GM12873 (cell line): ENCODE data around the gene SH3RF3.

Experiments
- CTCF ChIP-seq: IDR thresholded peaks from 2 replicates; pipeline ENCODE4 v1.5.1; 2012; ENCODE audit warnings: low read depth, mild to moderate bottlenecking, moderate library complexity, low read length, control low read depth; ENCODE audit not compliant: insufficient read depth; ENCODE audit errors: missing control alignments

SH3RF3 gene

GRCh38 chr2:109466674-109467575 is 337.9 kb downstream of the SH3RF3 start:
- no peak for TF ChIP-seq CTCF

GRCh38 chr2:109467701-109468100 is 338.7 kb downstream of the SH3RF3 start:
- no peak for TF ChIP-seq CTCF

- no peak for TF ChIP-seq CTCF
These were observed 339.9 kb downstream of the SH3RF3 start for GRCh38 chr2:109468893-109469292.

- TF ChIP-seq CTCF, result no peak
These were observed 342.7 kb downstream of the SH3RF3 start for GRCh38 chr2:109471658-109472057.

GRCh38 chr2:109472331-109472959 is 343.4 kb downstream of the SH3RF3 start:
- no peak for TF ChIP-seq CTCF

GRCh38 chr2:109472974-109473373 is 344.0 kb downstream of the SH3RF3 start:
- no peak for TF ChIP-seq CTCF

GRCh38 chr2:109473616-109474318 is 344.8 kb downstream of the SH3RF3 start:
- no peak for TF ChIP-seq CTCF
